GM21786 (cell line): ENCODE measurements around the gene THAP11.

Source experiments
- ATAC-seq: cut with Tn5 transposase; IDR thresholded peaks from one replicate; pipeline ENCODE4 v1.9.1; 2021; ENCODE audit not compliant: unreplicated experiment

THAP11 gene

DNA sequence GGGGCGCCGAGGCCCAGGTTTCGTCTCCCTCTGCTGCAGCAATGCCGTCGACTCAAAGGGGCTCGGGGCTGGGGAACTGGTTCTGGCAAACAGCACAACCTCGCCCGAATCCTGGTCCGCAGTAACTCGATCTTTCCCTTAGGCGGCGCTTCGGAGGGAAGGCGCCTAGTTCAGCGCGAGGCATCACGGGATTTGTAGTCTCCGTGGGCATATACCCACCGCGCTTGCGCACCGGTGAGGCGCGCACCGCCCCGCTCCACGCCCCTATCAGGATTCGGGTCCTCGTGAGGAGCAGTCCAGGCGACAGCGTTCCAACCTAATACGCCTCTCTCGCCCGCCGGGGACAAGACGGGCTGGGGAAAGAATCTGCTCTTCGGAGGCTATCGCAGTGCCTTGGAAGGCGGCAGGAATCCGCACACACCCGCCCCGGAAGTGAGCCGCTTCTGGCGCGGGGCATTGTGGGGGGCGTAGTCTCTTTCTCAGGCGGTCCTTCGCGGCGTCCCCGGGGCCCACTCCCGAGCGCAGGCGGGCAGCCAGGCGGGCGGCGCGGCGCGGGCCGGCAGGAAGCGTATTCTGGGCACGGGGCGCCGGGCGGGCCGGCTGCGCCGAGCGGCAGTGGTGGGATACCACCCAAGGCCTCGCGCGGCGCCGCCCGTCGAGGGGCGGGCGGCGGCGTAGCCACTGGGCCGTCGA lies at the start of gene THAP11:
Gene THAP11, plus strand, starts transcription at position 505 of the 693 bp plus-strand sequence. CDS start 235 bp downstream, outside the sequence.
- peak; percentile 39 for ATAC-seq

DNA sequence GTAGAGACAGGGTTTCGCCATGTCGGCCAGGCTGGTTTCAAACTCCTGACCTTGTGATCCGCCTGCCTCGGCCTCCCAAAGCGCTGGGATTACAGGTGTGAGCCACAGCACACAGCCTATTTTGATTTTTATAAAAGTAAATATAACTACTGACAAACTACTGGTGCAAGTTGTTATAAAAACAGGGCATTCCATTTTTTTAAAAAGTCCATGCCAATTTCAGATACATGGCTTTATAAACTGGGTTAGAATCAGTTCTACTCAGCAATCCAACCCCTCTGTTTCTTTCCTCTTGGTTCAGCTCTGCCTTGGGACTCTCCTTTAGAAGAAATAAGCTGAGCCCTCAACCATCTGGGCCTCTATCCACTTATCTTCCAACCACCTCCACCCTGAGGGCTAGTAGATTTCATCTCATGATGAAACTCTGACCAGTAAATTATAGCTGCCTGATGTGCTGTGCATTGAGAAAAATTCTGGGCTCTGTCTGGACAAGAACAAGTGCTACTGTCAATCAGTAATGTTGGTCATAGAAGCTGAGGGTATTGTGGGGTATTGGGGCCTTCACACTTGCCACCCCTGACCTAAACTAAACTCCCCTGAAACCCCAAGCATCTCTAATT lies 45.9 kb upstream of the THAP11 start:
- no peak for ATAC-seq

DNA sequence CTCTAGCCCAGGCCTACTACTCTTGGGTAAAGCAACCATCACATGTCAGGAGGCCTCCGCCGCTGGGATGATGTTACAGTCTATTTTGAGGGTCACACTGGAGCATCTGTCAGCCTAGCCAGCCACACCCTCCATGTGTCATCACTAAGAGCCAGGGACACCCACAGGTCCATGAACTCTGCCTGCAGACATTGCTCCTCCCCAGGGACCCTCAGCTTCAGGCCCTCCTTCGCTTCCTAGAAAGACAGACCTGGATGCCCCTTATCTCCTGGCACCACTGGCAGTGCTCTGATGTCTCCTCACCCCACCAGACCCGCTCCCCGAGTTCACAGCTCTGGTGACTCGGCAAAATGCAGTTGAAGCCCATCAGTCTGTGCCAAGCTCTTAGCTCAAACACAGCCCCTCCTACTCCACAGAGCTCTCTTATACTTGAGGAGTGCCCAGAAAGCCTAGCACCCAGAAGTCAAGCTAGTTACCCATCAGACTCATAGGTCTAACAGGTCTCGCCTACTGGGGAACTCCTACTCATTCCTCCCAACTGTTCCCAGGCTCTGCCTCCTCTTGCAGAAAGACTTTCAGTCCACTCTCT lies 41.7 kb upstream of the THAP11 start:
- ATAC-seq, result no peak

DNA sequence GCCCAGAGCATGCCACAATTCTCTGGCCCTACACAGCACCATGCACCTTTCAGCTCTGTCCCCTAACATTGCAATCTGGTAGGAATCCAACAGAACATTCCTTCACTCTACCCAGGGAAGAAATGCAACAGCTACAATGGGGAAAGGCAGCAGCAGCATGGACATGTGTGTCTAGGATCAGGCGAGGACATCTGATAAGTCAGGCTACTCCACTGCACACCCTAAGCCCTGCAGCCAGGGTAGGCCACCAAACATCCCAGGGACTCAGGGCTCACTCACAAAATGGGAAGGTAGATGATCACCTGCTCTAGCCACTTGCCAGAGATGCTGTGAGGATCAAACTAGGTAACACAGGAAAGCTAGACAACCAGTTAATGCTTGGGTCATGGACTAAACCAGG lies 40.9 kb upstream of the THAP11 start:
- no peak for ATAC-seq

DNA sequence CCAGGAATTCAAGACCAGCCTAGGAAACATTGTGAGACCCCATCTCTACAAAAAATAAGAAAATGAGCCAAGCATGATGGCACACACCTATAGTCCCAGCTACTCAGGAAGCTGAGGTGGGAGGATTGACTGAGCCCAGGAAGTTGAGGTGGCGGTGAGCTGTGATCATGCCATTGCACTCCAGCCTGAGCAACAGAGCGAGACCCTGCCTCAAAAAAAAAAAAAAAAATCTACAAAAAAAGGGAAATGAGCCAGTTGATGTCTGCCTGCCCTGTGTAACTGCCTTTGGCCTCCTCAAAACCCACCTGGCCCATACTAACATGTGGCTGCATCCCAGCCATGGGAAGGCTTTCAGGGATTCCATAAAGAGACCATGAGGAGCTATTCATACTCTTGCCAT lies 40.2 kb upstream of the THAP11 start:
- ATAC-seq, result no peak

DNA sequence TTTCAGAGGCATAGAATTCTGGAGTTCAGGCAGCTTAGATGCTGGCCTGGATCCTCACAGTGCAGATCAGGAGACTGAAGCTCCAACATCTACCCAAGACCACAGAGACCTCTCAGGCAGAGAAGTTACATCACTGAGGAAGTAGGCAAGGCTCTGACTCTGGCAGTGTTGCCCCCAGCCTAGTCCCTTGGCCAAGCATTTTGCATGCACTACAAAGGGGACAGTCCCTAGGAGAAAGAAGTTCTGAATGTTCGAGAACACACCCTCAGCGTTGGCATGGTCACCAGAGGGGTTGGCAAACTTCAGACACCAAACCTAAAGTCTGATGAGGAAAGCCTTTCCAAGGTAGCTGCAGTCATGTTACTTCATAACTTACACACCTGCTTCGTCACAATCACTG lies 38.2 kb upstream of the THAP11 start:
- no peak for ATAC-seq

DNA sequence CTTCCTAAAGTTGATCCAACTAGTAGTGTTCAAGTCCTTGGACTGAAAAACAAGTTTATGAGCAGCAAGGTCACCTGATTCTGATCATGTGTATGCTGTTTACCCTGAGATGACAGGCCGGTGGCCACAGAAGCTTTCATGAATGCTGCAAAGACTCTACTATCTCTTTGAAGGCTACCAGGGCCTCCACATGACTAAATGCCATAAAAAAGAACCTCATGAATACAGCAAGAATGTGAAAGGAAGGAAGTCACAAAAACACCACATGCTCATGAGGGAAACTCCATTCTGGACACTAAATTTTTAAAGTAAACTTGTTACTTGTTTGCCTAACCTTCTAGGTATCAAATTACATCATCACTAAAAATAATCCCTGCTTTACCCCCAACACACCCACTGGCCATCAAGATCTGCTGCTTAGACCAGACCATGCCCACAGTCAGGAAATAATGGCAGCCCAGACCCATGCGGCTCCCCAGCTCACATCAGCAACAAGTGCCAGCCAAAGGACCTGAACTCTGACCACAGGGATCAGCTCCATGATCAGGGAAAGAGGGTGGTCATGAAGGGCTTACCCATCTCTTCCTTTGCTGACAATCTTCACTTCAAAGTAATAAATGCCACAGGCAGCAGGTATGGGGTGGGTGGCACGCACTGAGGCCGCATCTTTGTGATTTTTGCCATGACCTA lies 37.1 kb upstream of the THAP11 start:
- ATAC-seq, result no peak

DNA sequence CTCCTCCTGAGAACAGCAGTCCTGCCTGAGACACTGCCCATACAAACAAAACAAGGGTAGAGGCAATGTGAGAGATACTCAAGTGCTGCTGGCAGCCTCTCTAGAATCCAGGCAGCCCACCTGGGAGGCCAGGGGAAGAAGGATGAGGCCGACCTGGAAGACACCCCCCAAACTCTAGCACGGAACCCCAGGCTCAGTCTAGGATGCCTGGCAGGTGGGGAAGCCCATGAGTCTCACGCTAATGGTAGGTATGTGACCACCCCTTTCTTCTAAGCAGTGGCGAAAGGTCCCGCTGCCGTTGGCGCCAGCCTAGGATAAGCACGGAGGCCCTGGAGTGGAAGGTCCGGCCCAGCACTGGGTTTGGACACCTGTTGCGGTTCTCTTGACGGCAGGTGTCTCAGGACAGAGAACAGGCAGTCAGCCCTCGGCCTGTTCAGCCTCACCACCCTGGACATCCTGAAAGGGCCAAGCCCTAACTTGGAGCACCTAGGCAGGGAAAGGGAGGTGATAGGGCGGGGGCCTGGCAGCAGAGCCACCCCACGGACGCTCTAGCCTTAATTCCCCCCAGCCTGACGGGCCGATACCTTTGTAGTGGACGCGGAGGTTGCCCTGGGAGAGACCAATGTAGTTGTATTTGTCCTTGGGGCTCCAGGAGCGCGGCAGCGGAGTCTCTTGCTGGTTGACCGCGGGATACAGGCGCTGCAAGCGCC lies 36.2 kb upstream of the THAP11 start:
- ATAC-seq, result no peak

DNA sequence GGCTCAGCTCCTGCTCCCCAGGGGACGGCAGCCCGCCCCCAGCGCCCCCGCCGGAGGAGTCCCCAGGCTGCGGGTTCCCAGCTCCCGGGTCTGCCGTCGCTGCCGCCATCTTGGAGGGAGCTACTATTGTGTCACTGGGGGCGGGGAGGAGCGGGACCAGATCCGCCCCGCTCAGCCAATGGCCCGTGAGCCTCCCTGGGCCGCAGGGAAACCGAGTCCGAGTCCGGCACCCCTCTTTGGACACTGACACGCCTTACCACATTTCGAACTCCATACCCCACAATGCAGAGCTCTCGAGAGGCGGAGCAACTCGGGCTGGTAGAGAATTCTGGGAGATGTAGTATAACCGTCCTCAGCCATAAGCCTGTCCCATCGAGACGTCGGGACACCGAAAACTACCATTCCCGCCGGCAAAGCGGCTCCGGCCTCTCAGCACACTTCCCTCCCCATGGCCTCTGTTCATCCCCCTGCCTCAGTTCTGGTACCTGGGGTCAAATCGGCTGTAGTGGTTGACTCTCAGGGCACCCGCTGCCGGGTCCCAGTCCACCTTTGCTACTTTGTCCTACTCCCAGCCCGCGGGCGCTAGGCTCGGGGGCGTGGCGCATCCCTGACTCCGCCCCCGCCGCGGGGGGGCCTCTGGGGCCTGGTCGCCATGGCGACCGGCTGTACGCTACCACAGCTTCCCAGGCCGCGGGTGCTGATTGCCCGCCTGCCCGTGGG lies 35.5 kb upstream of the THAP11 start, which contains the start of the genes RANBP10 and TSNAXIP1:
Gene RANBP10, minus strand, starts transcription at position 133 of the 720 bp plus-strand sequence. Its CDS starts 24 bp downstream, at position 109.
Gene TSNAXIP1, plus strand, starts transcription at position 462 of the 720 bp plus-strand sequence. CDS start 261 bp downstream, outside the sequence.
- ATAC-seq, result peak; percentile 95

DNA sequence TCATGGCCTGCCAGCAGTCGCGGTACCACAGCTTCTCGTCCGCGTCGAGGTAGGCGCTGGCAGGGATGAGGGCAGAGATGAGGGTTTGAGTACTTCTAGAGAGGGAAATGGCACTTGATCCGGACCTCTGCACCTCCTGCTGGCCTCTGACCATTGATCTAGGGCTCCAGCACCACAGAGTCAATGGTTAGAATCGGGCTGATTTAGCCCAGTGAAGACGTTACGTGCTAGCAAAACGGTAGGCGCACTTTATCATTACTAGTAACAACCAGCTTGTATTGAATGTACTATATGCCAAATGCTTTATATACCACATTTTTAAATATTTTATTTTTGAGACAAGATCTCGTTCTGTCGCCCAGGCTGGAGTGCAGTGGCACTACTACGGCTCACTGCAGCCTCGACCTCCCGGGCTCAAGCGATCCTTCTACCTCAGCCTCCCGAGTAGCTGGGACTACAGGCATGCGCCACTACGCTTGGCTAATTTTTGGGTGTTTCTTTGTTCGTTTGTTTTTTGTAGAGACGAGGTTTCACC lies 34.9 kb upstream of the THAP11 start:
- ATAC-seq, result no peak

DNA sequence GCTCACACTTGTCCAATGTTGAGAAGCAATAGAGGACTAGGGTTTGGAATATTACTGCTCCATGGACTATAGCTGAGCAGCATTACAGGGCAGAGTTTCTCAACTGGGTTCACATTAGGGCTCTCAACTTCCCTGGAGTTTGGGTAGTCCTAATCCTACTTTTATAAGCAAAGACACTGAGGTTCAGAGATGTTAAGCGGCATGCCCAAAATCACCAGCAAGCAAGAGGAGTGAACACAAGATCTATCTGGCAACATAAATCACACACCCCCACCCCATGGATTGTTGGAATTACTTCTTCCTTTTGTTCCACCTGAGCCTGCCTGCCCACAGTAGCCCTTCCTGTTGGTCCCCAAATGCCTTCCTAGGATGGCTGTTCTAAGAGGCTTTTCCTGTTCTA lies 30.2 kb upstream of the THAP11 start:
- ATAC-seq, result no peak

DNA sequence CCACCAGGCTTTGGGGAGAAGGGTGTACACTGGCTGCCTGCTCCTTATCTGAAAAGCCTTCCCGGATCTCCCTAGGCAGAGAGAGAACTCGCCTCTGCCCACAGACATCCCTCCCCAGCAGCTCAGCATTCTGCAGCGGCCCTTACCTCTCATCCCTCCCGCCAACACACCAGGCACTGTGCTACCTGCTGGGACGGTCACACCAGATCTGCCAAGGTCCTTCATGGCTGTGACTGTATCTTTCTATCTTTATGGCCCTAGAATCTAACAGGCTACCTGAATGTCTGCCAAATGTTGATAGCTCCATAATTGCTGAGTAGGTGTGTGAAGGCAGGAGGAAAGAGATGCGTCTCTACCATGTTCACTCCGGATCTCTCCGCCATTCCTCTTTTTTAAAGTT lies 27.6 kb upstream of the THAP11 start:
- no peak for ATAC-seq

DNA sequence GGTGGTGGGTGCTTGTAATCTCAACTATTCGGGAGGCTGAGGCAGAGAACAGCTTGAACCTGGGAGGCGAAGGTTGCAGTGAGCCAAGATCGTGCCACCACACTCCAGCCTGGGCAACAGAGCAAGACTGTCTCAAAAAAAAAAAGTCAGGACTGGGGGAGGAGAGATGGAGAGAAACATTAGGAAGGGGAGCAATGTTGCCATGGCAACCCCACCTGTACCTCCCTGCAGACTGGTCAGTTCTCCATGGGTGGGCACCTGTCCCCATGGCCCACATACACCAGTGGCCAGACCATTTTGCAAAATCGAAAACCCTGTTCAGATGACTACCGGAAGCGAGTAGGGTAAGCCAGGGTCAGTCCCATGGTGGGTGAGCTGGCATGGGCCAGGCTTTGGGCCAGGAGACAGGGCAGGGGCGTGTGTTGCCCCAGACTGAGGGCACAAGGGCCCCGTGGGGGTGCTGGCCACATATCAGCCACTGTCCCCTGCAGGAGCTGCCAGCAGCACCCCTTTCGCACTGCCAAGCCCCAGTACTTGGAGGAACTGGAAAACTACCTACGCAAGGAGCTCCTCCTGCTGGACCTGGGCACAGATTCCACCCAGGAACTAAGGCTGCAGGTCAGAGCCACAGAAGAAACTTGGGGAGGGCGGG lies 21.4 kb upstream of the THAP11 start:
- no peak for ATAC-seq

DNA sequence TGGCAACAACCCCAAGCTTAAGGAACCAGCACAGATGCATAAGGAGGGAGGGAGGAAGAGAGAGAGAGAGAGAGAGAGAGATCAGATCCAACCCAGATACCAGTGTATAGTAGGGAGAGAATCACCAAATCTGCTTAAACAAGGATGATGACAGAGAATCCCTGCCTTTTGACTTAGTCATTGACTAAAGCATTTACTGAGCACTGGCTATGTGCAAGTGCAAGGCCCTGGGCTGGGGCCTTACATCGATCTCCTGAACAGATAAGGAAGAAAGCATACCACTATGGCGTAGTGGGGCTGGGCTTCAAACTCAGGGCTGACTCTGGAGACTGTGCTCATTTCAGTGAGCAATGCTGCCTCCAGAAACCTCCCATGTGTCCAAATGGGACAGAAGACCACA lies 19.6 kb upstream of the THAP11 start:
- no peak for ATAC-seq

DNA sequence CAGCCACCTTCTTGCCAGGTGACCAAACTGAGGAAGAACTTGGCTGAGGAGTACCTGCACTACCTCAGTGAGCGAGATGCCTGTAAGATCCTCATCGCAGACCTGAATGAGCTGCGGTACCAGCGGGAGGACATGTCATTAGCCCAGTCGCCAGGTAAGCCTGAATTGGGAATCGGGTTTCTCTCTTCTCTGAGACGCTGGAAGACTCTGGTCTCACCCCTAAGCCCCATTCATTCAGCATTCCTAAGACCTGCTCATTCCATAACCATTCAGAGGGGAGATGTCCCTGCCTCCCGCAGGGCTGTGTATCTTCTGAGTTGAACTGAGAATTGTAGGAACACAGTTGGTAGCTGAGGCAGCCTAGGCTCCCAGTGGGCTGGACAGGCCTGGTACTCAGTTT lies 17.0 kb upstream of the THAP11 start:
- ATAC-seq, result no peak

DNA sequence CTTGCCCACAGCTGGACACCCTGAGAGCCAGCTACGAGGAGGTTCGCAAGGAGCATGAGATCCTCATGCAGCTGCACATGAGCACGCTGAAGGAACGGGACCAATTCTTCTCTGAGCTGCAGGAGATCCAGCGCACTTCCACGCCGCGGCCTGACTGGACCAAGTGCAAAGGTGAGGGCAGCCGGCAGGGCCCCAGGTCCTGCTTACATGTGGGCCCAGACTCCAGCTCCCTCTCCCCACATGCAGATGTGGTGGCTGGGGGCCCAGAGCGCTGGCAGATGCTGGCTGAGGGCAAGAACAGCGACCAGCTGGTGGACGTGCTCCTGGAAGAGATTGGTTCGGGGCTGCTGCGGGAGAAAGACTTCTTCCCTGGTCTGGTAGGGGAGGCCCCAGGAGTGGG lies 16.2 kb upstream of the THAP11 start:
- no peak for ATAC-seq

DNA sequence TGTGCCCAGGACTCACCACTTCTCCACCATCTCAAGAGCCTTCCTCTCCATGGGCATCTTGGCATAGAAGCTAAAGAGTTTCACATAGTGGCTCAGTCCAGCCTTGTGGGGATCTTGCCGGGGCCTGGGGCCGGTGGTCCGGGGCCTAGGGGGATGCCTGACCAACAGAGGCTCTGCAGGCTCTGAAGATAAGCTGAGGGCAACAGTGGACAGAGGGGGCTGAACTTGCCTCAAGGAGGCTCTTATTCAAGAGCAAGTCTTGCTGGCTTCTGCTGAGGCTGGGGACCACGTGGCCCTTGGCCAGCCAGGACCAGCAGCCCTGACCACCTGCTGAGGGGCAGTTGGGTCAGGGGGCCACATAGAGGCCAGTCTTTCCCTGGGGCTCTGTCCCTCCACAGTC lies 13.5 kb upstream of the THAP11 start:
- no peak for ATAC-seq

DNA sequence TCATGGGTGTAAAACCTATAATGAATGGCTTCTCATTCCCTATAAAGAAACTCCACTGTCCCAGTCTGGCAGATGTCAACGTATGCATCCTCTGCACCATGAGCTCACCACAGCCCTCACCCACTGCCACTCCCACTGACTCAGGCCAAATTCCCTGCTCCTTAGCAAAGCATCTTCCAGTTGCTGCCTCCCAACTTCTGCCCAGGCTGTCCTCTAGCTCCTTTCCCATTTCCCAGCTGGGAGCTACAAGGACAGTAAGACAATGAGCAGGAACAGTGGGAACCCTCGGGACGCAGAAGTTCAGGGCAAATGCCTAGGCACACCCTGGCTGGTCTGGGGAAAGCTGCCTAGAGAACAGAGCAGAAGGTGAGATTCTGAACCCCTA lies 9.1 kb upstream of the THAP11 start:
- ATAC-seq, result no peak

DNA sequence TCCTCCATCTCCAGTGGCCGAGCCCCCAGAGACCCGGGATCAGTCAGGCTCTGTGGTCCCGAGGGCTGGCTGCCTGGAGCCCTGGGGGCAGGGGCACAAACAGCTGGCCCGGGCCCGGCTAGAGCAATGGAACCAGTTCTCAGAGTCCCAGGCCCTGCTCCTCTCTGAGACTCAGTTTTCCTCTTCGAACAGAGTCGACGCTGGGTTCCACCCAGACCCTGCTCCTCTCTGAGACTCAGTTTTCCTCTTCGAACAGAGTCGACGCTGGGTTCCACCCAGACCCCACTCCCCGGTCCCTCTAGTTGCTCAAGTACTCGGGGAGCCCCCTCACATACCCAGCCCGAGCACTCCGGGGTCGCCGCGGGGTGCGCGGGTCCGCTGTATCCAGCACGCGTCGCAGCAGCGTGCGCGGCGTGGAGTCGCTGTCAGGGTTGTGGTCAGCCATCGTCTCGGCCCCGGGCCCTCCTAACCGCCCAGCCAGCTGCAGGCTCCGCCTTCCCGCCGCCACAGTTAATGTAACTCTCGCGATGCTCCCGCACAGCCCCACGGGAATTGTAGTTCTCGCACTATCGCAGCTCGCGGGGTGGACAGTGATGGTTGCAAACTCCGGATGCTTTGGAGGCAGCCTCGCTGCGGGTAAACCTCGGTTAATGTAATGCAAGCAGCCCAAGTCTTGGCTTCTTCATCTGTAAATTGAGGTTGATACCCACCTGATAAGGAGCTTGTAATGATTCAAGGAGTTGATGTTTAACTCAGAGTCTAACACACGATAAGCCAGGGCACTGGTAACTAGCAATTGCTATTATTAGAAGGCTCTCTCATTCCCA lies 8.5 kb upstream of the THAP11 start:
- ATAC-seq, result peak; percentile 98
